Inflammatory macrophage treated with lipopolysaccharide for 4 hours (primary cell): ENCODE data around the gene CLDN14.

Experiments
- DNase-seq: peaks from one replicate; pipeline ENCODE4 v3.0.0-alpha.2; 2020

CLDN14 gene

GRCh38 chr21:36479415-36480402, at the start of gene CLDN14:
TSS of gene CLDN14 (minus strand) at chr21:36480122. CDS start at chr21:36461695, 18,427 bp downstream.
- no peak for DNase-seq

DNA sequence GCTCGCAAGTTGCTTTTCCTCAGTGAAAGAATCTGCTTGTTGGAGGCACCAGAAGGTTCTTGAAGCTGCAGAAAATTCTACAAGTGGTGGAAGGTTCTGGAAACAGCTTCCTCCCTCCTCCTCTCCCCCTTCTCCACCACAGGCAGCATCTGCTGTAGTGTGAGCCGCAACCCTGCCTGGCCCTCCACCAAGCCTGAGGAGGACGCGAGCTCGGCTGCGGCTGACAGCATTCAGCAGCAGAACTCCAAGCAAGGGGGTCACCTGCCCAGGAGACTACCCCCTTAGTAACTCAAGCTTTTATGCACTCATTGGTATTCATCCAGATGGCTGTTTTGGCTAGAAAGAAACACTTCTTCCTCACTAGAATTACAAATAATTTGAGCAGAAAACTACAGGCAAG, 48.8 kb upstream of the CLDN14 start:
- no peak for DNase-seq

DNA sequence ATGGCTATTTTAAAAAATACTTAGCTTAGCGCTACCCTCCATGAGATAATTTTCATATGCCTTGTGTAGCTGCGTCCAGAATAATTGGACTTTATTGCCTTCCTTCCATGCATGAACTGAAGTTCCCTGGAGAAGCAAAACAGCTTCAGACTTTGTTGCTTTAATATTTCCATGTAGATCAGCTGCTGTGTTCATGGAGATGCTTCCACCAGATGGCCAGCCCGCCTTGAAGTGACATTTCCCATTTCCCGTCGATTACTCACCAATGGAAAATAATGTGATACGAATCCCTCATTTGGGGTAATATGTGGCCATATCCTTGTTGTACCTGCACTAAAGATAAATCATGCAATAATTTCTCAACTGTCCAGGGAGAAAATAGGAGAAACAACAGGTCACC, 47.4 kb upstream of the CLDN14 start:
- no peak for DNase-seq

DNA sequence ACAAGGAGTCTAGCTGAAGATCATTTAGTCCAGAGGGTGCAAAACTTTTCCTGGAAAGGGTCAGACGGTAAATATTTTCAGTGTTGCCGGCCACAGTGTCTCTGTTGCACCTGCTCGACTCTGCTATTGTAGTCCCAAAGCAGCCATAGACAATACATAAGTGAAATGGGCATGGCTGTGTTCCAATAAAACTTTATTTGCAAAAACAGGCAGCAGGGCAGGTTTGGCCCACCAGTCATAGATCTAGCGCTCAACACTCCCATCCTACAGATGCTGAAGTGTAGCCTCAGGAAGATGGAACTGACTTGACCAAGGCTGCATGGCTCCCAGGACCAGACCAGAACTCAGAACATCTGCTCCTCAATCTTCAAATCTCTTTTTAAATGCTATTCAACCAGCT, 46.2 kb upstream of the CLDN14 start:
- no peak for DNase-seq

DNA sequence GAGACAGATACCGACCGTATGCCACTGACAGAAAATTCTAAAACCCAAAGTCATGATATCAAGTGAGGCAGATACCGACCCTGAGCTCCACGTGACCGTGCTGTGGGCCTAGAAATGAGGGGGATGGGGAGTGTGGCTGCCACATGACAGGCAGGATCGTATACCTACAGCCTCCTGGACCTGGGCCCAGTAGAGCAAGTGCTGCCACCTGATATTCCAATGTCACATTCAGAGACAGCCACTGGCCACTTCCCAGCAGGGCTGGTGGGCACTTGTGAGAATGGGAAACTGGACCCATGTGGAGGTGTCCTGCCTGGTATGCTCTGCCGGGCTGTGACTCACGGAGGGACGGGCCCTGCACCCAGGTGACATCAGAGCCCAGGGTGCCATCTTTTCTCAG, 44.6 kb upstream of the CLDN14 start:
- DNase-seq = no peak

- no peak for DNase-seq
These were observed 42.4 kb upstream of the CLDN14 start for GRCh38 chr21:36522219-36522808.

- no peak for DNase-seq
These were observed 39.1 kb upstream of the CLDN14 start for GRCh38 chr21:36518883-36519492.

DNA sequence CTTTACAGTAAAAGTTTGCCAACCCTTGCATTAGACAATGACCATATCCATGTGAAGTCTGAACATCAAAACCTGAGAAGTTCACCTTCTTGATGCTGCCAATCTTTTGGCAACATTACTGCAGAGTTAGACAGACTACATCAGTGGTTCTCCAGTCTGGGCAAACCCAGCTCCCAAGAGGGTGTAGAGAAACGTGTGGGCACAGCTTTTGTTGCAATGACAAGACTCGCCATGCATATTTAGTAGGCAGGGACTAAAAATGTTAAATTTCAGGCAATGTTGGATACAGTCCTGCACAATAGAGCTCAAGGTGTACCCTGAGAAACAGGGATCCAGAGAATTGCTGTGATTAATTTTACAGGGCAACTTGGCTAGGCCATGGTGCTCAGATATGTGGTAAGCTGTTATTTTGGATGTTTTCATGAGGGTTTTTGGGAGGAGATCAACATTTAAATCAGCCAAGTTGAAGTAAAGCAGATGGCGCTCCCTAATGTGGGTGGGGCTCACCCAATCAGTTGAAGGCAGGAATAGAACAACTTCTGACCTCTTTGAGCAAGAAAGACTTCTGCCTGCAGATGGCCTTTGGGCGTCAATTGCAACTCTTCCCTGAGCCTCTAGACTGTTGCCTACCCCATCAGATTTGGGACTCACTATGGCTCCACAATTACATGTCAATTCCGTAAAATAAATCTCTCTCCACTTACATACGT, 37.6 kb upstream of the CLDN14 start:
- DNase-seq = no peak

GRCh38 chr21:36516281-36516680, 36.4 kb upstream of the CLDN14 start:
- no peak for DNase-seq

GRCh38 chr21:36513430-36513829, 33.5 kb upstream of the CLDN14 start:
- no peak for DNase-seq

DNA sequence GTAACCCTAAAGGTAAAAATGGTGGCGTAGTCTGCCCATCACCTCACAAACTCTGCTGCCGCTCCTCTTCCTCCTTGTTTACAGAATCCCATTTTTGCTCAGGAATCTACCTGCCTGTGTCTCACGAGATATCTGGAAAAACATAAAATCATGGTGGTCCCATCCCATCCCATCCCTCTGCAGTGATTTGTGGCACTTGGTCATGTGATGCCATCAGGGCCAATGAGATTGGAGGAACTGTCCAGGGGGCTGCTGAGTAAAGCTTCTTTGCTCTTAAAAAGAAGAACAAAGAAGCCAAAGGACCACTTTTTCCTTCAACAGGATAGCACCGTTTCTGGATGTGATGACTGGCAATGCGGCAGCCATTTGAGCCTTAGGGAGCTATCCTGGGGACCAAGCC, 33.0 kb upstream of the CLDN14 start:
- DNase-seq = no peak

GRCh38 chr21:36511484-36512220, 31.7 kb upstream of the CLDN14 start:
- no peak for DNase-seq

DNA sequence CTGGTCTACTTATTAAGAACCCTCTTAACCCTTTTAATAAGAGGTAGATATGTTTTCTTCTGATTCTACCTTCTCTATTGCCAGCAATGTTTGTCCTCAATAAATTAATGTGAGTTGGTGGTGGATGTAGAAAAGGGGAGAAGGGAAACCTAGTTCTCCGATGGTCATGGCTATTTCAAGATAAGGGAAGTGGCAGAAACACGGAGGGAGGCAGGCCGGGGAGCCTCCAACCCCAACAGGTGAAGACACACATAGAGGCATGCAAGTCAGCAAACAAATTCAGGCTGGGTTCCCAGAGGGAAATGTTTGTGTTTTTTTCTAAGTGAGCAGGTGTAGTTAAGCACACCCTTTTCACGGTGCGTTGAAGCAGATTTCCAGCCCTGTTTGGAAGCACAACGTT, 31.0 kb upstream of the CLDN14 start:
- DNase-seq = no peak

DNA sequence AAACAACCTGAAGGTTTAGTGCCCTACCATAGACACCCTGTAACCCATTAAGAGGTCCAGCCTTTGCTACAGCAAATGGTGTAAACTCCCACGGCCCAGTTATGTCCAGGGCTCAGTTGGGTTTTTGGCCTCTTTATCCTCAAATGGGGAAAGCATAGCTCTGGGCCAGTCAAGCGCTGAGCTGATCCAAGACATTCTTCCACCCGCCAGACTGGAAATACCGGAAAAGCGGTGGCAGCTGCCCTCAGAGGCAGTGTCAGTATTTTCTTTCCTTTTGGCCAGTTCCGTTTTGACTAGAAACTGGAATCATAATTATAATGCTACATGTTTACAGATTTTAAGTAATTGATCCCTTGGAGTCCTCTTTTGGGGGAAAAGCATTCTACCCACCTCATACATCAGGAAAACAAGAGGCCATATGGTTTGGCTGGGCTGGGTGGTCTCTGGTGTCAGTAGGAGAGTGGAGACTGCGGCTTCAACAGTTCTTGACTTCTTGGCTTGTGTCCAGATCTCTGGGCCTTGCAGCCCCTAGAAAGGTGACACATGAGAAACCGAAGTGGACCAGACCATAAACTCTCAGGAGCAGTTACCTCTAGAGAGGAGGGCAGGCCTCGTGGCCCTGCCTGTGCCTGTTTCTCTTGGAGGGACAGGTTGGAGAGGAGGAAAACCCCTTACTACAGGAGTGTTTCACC, 30.2 kb upstream of the CLDN14 start:
- no peak for DNase-seq

GRCh38 chr21:36508948-36509347, 29.0 kb upstream of the CLDN14 start:
- DNase-seq = no peak

GRCh38 chr21:36507397-36508018, 27.6 kb upstream of the CLDN14 start:
- DNase-seq = no peak

GRCh38 chr21:36506482-36506881, 26.6 kb upstream of the CLDN14 start:
- DNase-seq = no peak

DNA sequence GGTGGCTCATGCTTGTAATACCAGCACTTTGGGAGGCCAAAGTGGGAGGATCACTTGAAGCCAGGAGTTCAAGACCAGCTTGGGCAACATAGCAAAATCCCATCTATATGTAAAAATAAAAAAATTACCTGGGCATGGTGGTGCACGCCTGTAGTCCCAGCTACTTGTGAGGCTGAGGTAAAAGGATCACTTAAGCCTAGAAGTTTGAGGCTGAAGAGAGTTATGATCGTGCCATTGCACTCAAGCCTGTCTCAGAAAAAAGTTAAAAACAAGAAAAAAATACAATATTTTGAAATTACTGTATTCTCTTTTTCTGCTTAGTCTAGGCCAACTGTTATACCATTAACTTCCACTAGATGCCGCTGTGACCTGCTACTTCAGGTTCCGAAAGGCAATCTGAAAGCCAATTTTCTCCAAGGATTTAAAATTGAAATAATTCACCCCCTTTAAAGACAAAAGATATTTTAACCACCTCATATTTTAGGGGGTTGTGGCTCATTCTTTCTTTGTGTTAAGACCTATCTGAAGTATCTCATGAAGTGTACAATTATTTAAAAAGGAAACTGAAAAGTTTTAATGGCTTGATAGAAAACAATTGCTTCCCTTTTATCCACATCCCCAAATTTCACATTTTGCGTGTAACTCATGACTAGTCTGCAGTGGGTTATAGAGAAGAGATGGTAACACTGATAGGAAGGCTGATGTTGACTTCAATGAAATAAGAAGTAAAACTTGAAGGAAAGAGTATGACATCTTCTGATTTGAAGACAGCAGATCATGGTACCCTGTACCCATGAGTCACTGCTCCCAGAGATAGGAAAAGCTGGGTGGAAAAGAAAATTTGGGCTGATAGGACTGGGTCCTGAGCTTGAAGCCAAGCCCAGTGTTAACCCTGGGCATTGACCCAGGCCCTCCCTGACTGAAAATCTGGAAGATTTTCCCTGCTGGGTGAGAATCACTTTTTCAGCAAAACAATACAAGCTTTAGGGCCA, 24.4 kb upstream of the CLDN14 start:
- DNase-seq = peak; percentile 58

- DNase-seq = no peak
These were observed 22.4 kb upstream of the CLDN14 start for GRCh38 chr21:36502365-36502764.

- DNase-seq = no peak
These were observed 21.6 kb upstream of the CLDN14 start for GRCh38 chr21:36501589-36501892.
